ENCODE results near the gene TMEM163.

TMEM163 gene

GRCh38 chr2:134470561-134471168 lies 248.1 kb downstream of the TMEM163 start:
- no peak for DNase-seq

- DNase-seq, result no peak
Observed at GRCh38 chr2:134469516-134470115, 249.2 kb downstream of the TMEM163 start.

- DNase-seq, result no peak
Observed at GRCh38 chr2:134468776-134469175, 250.0 kb downstream of the TMEM163 start.

GRCh38 chr2:134468164-134468563 lies 250.6 kb downstream of the TMEM163 start:
- DNase-seq, result no peak

- DNase-seq, result peak; percentile 24
Observed at GRCh38 chr2:134466141-134466540, 252.7 kb downstream of the TMEM163 start.

- DNase-seq, result no peak
Observed at GRCh38 chr2:134465228-134466105, 253.3 kb downstream of the TMEM163 start.

GRCh38 chr2:134463699-134464022 lies 255.1 kb downstream of the TMEM163 start:
- DNase-seq, result no peak

GRCh38 chr2:134462791-134463698 lies 255.8 kb downstream of the TMEM163 start:
- DNase-seq, result no peak

GRCh38 chr2:134462275-134462674 lies 256.5 kb downstream of the TMEM163 start:
- DNase-seq, result no peak

GRCh38 chr2:134461511-134461910 lies 257.3 kb downstream of the TMEM163 start:
- DNase-seq, result peak; percentile 24

- DNase-seq, result peak; percentile 69
Observed at GRCh38 chr2:134460583-134460998, 258.2 kb downstream of the TMEM163 start.

- DNase-seq, result no peak
Observed at GRCh38 chr2:134459706-134460406, 258.9 kb downstream of the TMEM163 start.

- DNase-seq, result no peak
Observed at GRCh38 chr2:134458950-134459349, 259.9 kb downstream of the TMEM163 start.

GRCh38 chr2:134458473-134458853 lies 260.3 kb downstream of the TMEM163 start:
- DNase-seq, result no peak

GRCh38 chr2:134457765-134458472 lies 260.9 kb downstream of the TMEM163 start:
- DNase-seq, result no peak

GRCh38 chr2:134457353-134457752 lies 261.4 kb downstream of the TMEM163 start:
- DNase-seq, result no peak

GRCh38 chr2:134455426-134455825 lies 263.4 kb downstream of the TMEM163 start:
- no peak for DNase-seq

GRCh38 chr2:134454931-134455330 lies 263.9 kb downstream of the TMEM163 start:
- DNase-seq, result no peak

GRCh38 chr2:134454426-134454825 lies 264.4 kb downstream of the TMEM163 start:
- DNase-seq, result peak; percentile 7

GRCh38 chr2:134453973-134454372 lies 264.8 kb downstream of the TMEM163 start:
- DNase-seq, result no peak

- peak; percentile 18 for DNase-seq
Observed at GRCh38 chr2:134453476-134453875, 265.3 kb downstream of the TMEM163 start.

All from femur (tissue), 1 donor.